ENCODE results near the gene UGGT1.

DNA sequence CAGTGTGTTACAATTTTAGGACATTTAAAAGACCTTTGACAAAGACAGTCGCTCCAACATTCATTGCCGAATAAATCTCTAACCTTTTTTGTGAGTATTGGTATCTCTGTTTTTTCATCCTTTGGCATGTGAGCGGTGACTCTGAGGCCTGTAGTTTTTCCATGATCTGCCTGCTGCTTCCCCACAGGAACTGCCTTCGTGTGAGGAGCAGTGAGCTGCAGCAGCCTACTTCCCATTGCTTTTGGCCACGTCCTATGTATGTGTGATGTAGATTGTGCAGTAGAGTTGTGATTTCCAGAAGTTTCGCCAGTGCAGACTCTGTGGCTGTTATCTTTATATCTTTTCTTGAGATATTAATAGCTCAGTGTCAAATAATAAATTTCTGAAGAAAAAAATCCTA, 79.8 kb downstream of the UGGT1 start:
- TF ChIP-seq CTCF (conservative IDR thresholded peaks at IDR 0.05; ENCODE audit: low read depth in 2 of 2) (no peak), EZH2 (IDR thresholded peaks at IDR 0.05; ENCODE audit: low read depth, unreplicated experiment) (no peak), REST (IDR thresholded peaks at IDR 0.05; ENCODE audit: unreplicated experiment) (no peak)
